K562 (cell line): ENCODE measurements around the gene ZNF354B. TPM values are rescaled to one million over a fixed set of nuclear protein-coding genes. Genes with fewer than 3 reads are reported as not detected.

ENCODE experiments used
- ATAC-seq: fragments of 200-7000 bp; cut with Tn5 transposase; 3 replicates; pipeline ENCODE4 v1.9.1; 2020; ENCODE audit warnings: moderate library complexity
- BruUV-seq: library from RNA; stranded (reverse); fragments of 400-500 nt; replicated peaks from 2 replicates; lab custom pipeline; 2021; lab: Mats Ljungman, UMichigan
- CTCF ChIA-PET: fragments of 300-600 bp; formaldehyde crosslinking; extraction: SDS; loops from one replicate; lab custom pipeline; 2021; ENCODE audit warnings: low intra/inter-chr PET ratio; lab: Yijun Ruan, JAX
- POLR2A ChIA-PET: fragments of 300-600, 350-650 bp; sonication (Branson Sonifier 250); formaldehyde crosslinking; extraction: SDS; loops from one replicate; lab custom pipeline; 2021; ENCODE audit warnings: antibody characterized with exemption, inconsistent platforms; lab: Yijun Ruan, JAX
- DNase-seq, 4 experiments: peaks; one replicate each; pipeline versions ENCODE4 v3.0.0 to v3.0.0-alpha.2; 2011 to 2018; ENCODE audit warnings: low spot score in 3 of 4, mixed read lengths in 3 of 4; ENCODE audit errors: extremely low read depth in 1 of 4
- FAIRE-seq: peaks from 2 replicates; lab custom pipeline; 2011; peaks lifted over from hg19 to GRCh38; lab: Jason Lieb, UNC
- H2AFZ ChIP-seq: 2 replicates; pipeline ENCODE4 v1.6.0; 2011; ENCODE audit warnings: low read depth, low read length, control low read depth, inconsistent platforms
- H3K27ac ChIP-seq: fragments of 200-600 bp; 3 replicates; pipeline ENCODE4 v1.8.0; 2011; ENCODE audit warnings: low read depth, mild to moderate bottlenecking, control low read depth, inconsistent platforms, low read length, moderate library complexity, mixed read lengths; ENCODE audit errors: extremely low read depth
- H3K27me3 ChIP-seq, 2 experiments: fragments of 300-600 bp in 1 of 2; 2 replicates in 1 of 2; 3 replicates in 1 of 2; pipeline versions ENCODE4 v1.6.0 to v1.8.0; 2011; ENCODE audit warnings: inconsistent platforms in 2 of 2, low read length in 2 of 2, mild to moderate bottlenecking in 1 of 2, mixed read lengths in 1 of 2, moderate library complexity in 1 of 2; ENCODE audit not compliant: control insufficient read depth in 2 of 2, insufficient read depth in 2 of 2
- H3K36me3 ChIP-seq: fragments of 300-600 bp; 3 replicates; pipeline ENCODE4 v1.8.0; 2011; ENCODE audit warnings: mild to moderate bottlenecking, low read length, inconsistent platforms; ENCODE audit not compliant: control insufficient read depth, insufficient read depth
- H3K4me1 ChIP-seq, 2 experiments: fragments of 200-600 bp in 1 of 2; replicated peaks in 1 of 2; 2 replicates in 1 of 2; 3 replicates in 1 of 2; pipeline versions ENCODE4 v1.5.1 to v1.8.0; 2011; ENCODE audit warnings: inconsistent platforms in 2 of 2, low read length in 2 of 2, mild to moderate bottlenecking in 1 of 2, mixed read lengths in 1 of 2, moderate library complexity in 1 of 2; ENCODE audit not compliant: control insufficient read depth in 2 of 2, insufficient read depth in 2 of 2
- H3K4me2 ChIP-seq: 2 replicates; pipeline ENCODE4 v1.6.1; 2011; ENCODE audit warnings: low read length, control low read depth, inconsistent platforms, mixed read lengths; ENCODE audit not compliant: insufficient read depth
- H3K4me3 ChIP-seq: fragments of 200-600 bp; sonication (generic), shearing (Covaris generic); 2 replicates; pipeline ENCODE4 v1.5.1; 2016; ENCODE audit warnings: control low read depth, inconsistent platforms
- H3K79me2 ChIP-seq: fragments of 200-600 bp; 3 replicates; pipeline ENCODE4 v1.8.0; 2011; ENCODE audit warnings: low read length, inconsistent platforms; ENCODE audit not compliant: control insufficient read depth, insufficient read depth
- H3K9ac ChIP-seq, 2 experiments: 2 replicates each; pipeline versions ENCODE4 v1.6.0 to v1.6.1; 2011; ENCODE audit warnings: low read depth in 2 of 2, low read length in 2 of 2, control low read depth in 1 of 2, inconsistent platforms in 1 of 2, mild to moderate bottlenecking in 1 of 2, mixed read lengths in 1 of 2; ENCODE audit not compliant: insufficient read depth in 1 of 2
- H3K9me1 ChIP-seq: one replicate; pipeline ENCODE4 v1.6.0; 2011; ENCODE audit warnings: inconsistent platforms, mild to moderate bottlenecking, low read length, moderate library complexity; ENCODE audit not compliant: control insufficient read depth, insufficient read depth
- H3K9me3 ChIP-seq: replicated peaks from 2 replicates; pipeline ENCODE4 v1.5.1; 2011; ENCODE audit warnings: low read depth, low read length, inconsistent platforms; ENCODE audit not compliant: control insufficient read depth, insufficient read depth
- H4K20me1 ChIP-seq: replicated peaks from 2 replicates; pipeline ENCODE4 v1.6.1; 2011; ENCODE audit warnings: low read length, inconsistent platforms, mixed read lengths; ENCODE audit not compliant: control insufficient read depth, insufficient read depth
- CHD4 ChIP-seq: fragments of 200-600 bp; sonication (generic); IDR thresholded peaks from 3 replicates; pipeline ENCODE4 v1.6.1; 2012; ENCODE audit warnings: low read depth, mild to moderate bottlenecking, mixed read lengths, low read length, inconsistent platforms; ENCODE audit not compliant: insufficient read depth, insufficient replicate concordance, poor library complexity, severe bottlenecking
- PHF8 ChIP-seq: fragments of 200-600 bp; sonication (generic); IDR thresholded peaks from 2 replicates; pipeline ENCODE4 v1.6.1; 2012; ENCODE audit warnings: mixed run types, mild to moderate bottlenecking, inconsistent platforms, low read length, moderate library complexity, borderline replicate concordance
- SMAD3 ChIP-seq: fragments of 450-650 bp; formaldehyde crosslinking; conservative IDR thresholded peaks from 2 replicates; pipeline ENCODE4 v1.4.0; 2020; ENCODE audit warnings: mild to moderate bottlenecking
- ZNF584 ChIP-seq: fragments of 200-800 bp; sonication (Bioruptor generic); IDR thresholded peaks from 2 replicates; pipeline ENCODE4 v1.6.1; 2016; ENCODE audit warnings: low read depth, mild to moderate bottlenecking, missing genetic modification characterization, missing compliant biosample characterization
- WGBS: fragments of 100-300 bp; shearing (Covaris generic); methylation state at CpG from one replicate; pipeline ENCODE4 v1.1.6; 2016; ENCODE audit warnings: low coverage, mixed read lengths; ENCODE audit not compliant: insufficient coverage; ENCODE audit errors: missing lambda C conversion rate; 5-methylcytosine and 5-hydroxymethylcytosine counted together
- in situ Hi-C: fragments of 300-500 bp; cut with MboI; formaldehyde crosslinking; loops from 4 replicates; pipeline ENCODE4 v1.15.0; 2018; ENCODE audit warnings: inconsistent platforms, mixed read lengths
- intact Hi-C: fragments of 100-400 bp; cut with micrococcal nuclease; formaldehyde crosslinking; loops from 2 replicates; pipeline ENCODE4 v1.14.2; 2022
- polyA plus RNA-seq, 8 experiments: library from polyadenylated mRNA; depleted of rRNA in 4 of 8; stranded (reverse) in 5 of 8; unstranded in 3 of 8; fragments of >200 nt; fragmentation: Nextera tagmentation in 2 of 8; fragmentation: Illumina TruSeq in 1 of 8; extraction: Ambion mirVana in 2 of 8; extraction: Trizol in 1 of 8; gene quantifications; 2 replicates each; pipeline versions ENCODE4 v1.2.1 to v1.2.3, GENCODE V29; 2011 to 2014; ENCODE audit warnings: inconsistent platforms in 1 of 8, missing spikeins in 1 of 8
- total RNA-seq, 7 experiments: library from RNA; depleted of rRNA in 6 of 7; stranded (reverse); fragments of >200 nt in 6 of 7; fragmentation: Illumina TruSeq in 2 of 7; extraction: Trizol in 2 of 7; gene quantifications; 2 replicates each; pipeline versions ENCODE4 v1.2.1 to v1.2.3, GENCODE V29; 2011 to 2021; ENCODE audit warnings: low replicate concordance in 1 of 7
- TF ChIP-seq, protein P1 (sequence below): sonication (generic); formaldehyde crosslinking; IDR thresholded peaks from 2 replicates; pipeline ENCODE4 v1.8.0; 2022; ENCODE audit warnings: mild to moderate bottlenecking, missing genetic modification reagents, borderline replicate concordance
- TF ChIP-seq, protein P2 (sequence below): fragments of 450-650 bp; IDR thresholded peaks from 2 replicates; pipeline ENCODE4 v1.6.1; 2014; ENCODE audit warnings: low read depth, mild to moderate bottlenecking, moderate library complexity, borderline replicate concordance

The ZNF354B gene
- total and polyA plus RNA-seq, 9 of the 15 experiments (the other 6 are each of a cell fraction or from before 2014, with no cell fraction given), result 1.8 to 18.3 (median 11.2) TPM

DNA sequence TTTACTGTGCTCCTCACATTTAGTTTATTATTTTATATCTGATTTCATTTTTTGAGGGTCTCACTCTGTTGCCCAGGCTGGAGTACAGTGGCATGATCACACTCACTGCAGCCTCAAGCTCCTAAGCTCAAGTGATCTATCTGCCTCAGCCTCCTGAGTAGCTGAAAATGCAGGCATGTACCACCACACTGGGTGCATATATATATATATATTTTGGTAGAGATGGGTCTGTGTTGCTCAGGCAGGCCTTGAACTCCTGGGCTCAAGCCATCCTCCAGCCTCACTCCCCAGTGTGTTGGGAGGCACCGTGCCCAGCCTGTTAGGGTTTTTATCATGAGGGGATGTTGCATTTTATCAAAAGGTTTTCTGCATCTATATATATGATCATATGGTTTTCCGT lies 39.8 kb upstream of the ZNF354B start:
- 22% methylated on average over 2 of the region's 2 CpGs for WGBS
- in situ Hi-C loops, result no loop called here
- Histone ChIP-seq H3K79me2 (no peaks in the 10 kb centered on the region; the same call in 2 of the 3 replicates), H2AFZ (no peak overlapping the region), H3K9me1 (no peaks in the 10 kb centered on the region), H3K4me3 (no peak overlapping the region), H3K27ac (no peak overlapping the region), H3K9me3 (no peaks in the 10 kb centered on the region), H3K27me3 (no peaks in the 10 kb centered on the region), H3K36me3 (peaks cover 3% of the 10 kb centered on the region; the same call in 1 of the 3 replicates), H3K4me1 (peaks cover 0 to 4% of the 10 kb centered on the region in 2 experiments; a peak in 1 of 5 replicates), H3K9ac (no peak overlapping the region), H4K20me1 (no peaks in the 10 kb centered on the region), H3K4me2 (no peak overlapping the region)
- intact Hi-C loops, result no loop called here
- POLR2A ChIA-PET, result no interaction called here
- DNase-seq (no peak), ATAC-seq (no peak), FAIRE-seq (no peak)
- CTCF ChIA-PET, result no interaction called here
- TF ChIP-seq, protein P1, sequence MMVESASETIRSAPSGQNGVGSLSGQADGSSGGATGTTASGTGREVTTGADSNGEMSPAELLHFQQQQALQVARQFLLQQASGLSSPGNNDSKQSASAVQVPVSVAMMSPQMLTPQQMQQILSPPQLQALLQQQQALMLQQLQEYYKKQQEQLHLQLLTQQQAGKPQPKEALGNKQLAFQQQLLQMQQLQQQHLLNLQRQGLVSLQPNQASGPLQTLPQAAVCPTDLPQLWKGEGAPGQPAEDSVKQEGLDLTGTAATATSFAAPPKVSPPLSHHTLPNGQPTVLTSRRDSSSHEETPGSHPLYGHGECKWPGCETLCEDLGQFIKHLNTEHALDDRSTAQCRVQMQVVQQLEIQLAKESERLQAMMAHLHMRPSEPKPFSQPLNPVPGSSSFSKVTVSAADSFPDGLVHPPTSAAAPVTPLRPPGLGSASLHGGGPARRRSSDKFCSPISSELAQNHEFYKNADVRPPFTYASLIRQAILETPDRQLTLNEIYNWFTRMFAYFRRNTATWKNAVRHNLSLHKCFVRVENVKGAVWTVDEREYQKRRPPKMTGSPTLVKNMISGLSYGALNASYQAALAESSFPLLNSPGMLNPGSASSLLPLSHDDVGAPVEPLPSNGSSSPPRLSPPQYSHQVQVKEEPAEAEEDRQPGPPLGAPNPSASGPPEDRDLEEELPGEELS, result no peak
- TF ChIP-seq PHF8 (no peak), CHD4 (no peak), ZNF584 (CRISPR knock-in tag) (no peak), SMAD3 (CRISPR knock-in tag) (no peak)
- TF ChIP-seq, protein P2, sequence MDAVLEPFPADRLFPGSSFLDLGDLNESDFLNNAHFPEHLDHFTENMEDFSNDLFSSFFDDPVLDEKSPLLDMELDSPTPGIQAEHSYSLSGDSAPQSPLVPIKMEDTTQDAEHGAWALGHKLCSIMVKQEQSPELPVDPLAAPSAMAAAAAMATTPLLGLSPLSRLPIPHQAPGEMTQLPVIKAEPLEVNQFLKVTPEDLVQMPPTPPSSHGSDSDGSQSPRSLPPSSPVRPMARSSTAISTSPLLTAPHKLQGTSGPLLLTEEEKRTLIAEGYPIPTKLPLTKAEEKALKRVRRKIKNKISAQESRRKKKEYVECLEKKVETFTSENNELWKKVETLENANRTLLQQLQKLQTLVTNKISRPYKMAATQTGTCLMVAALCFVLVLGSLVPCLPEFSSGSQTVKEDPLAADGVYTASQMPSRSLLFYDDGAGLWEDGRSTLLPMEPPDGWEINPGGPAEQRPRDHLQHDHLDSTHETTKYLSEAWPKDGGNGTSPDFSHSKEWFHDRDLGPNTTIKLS, result no peak
- BruUV-seq, result no TSS peak
